AG08395 (cell line): ENCODE results near the gene FBXO39.
"Not testable (repeated sequence)": the region's sequence is repeated elsewhere in the genome, so short reads cannot be mapped to it uniquely, and the experiment has no call there.

Source experiments
- DNase-seq: peaks from one replicate; pipeline ENCODE4 v3.0.0; 2012; ENCODE audit warnings: mixed read lengths, low spot score

FBXO39 gene

DNA sequence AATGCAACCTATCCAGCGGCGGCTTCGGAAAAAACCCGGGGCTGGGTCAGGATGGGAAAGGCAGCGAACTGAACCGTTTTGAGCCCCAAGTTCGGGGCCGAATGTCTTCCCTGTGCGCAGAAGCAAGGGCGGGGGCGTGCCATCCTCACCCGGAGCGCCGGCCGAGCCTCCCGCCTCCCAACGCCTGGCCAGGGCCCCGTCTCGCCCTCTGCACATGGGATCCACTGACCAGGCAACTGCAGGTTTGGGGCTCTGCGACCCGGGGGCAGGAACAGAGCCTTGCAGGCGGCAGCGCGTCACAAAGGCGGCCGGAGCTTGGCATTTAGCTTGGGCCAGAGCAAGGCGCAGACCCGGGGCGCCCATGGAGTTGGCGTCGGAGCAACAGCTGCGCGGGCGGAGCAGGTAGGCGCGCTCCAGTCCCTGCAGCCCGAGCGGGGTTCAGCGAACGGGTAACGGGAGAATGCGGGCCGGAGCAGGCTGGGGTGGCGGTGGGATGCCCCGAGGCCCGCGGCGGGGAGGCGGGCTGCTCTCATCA is at the start of gene FBXO39:
TSS of gene FBXO39 (plus strand) at position 345 of the 535 bp plus-strand sequence. CDS start 3,654 bp downstream, outside the sequence.
- DNase-seq, result peak; percentile 13

GRCh38 chr17:6729531-6729930 is 46.5 kb upstream of the FBXO39 start:
- DNase-seq, result no peak

GRCh38 chr17:6746665-6747064 is 29.4 kb upstream of the FBXO39 start:
- DNase-seq, result not testable (repeated sequence)

GRCh38 chr17:6748617-6749016 is 27.4 kb upstream of the FBXO39 start:
- no peak for DNase-seq

GRCh38 chr17:6749519-6749918 is 26.5 kb upstream of the FBXO39 start:
- DNase-seq, result no peak

DNA sequence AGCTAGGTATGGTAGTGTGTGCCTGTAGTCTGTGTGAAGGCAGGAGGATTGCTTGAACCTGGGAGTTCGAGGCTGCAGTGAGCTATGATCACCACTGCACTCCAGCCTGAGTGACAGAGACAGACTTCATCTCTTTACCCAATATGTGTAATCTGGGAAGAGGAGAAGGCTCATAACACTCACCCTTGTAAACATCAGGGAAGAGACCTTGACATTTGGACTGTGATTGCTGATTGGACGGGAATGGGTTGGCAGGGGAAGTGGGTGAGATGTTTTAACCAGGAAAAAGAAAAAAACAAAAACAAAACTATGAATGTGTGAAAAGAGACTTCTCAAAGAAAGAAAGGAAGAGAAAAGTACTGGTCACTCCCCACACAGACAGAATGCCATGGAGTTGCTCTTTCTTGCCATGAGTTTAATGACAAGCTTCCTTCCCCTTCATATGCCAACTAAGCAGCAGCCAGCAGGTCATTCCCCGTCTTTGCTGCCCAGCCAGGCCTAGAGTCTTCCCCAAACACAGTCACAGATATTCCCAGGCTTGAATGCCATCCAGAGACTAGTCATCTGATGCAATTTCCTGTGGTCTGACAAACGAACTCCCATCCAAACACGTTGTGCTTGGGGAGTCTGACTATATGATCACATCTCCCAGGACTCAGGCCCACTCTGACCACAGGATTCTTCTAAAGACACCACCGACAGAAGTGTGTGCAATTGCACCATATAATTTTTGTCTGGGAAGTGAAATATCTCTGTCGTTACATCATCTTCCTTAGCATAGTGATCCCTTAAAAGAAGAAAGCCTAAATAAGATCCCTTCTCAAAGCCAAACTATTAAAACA is 23.7 kb upstream of the FBXO39 start:
- peak; percentile 97 for DNase-seq

GRCh38 chr17:6753006-6753445 is 23.0 kb upstream of the FBXO39 start:
- DNase-seq, result peak; percentile 79

DNA sequence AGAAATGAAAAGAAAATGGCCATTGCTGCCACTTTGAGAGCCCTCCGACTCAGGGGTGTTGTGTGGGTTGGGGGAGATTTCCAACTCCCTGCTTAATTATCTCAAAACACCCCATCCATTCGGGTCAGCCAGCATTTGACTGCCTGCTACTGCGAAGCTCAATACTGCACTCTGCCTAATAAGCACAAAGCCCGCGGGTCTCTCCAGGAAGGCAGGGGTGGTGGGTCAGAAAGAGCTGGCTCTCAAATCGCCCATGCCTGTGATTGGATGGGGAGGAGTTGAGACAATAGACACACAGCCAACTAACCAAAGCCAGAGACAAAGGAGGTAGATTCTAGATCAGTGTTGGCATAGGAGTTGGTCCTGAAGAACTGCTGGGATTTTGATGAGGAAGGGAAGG is 22.5 kb upstream of the FBXO39 start:
- DNase-seq, result no peak

- DNase-seq, result peak; percentile 48
Observed at GRCh38 chr17:6755281-6755680, 20.7 kb upstream of the FBXO39 start.

DNA sequence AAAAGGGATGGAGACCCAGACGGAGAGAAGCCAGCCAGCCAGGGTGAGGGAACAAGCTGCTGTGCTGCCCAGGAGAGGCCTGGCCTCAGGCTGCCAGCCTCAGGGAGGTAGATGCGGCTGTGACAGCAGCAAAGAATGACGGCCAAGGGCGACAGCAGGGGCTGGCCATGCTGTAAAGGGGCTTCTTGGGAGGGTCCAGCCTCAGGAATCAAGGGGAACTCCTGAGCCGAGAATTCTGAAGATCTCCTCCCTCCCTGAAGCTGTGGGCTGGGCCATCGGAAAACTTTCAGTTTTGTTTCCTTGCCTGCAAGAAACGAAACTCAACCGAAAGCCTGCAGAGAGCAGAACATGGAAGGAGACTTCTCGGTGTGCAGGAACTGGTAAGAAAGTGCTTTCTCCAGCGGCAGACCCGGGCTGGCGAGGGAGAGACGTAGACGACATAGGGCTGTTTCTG is 20.3 kb upstream of the FBXO39 start, which contains the start of gene XAF1:
TSS of gene XAF1 (plus strand) at position 316 of the 454 bp plus-strand sequence. CDS start at position 349, 33 bp downstream.
- peak; percentile 27 for DNase-seq

GRCh38 chr17:6756425-6757031 is 19.5 kb upstream of the FBXO39 start:
- no peak for DNase-seq

DNA sequence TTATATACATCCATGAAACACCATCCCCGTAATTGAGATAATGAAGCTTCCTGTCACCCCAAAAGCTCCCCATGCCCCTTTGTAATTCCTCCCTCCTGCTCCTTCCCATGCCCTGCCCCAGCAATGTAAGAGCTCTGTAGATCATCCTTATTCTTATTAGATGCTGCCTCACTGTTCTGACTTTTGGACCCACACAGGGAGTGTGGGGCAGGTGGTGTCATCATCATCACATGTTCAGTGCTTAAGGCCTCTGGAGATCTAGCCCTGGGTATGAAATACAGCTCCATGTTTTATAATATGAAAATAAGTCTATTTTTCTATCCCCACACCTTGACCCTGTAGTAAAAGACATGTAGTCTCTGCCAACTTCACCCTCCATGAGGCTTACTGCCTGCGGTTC is 18.3 kb upstream of the FBXO39 start:
- DNase-seq, result no peak

GRCh38 chr17:6761779-6762178 is 14.2 kb upstream of the FBXO39 start:
- DNase-seq, result no peak

- no peak for DNase-seq
Observed at GRCh38 chr17:6768447-6768846, 7.6 kb upstream of the FBXO39 start.

- DNase-seq, result no peak
Observed at GRCh38 chr17:6772016-6772415, 4.0 kb upstream of the FBXO39 start.

DNA sequence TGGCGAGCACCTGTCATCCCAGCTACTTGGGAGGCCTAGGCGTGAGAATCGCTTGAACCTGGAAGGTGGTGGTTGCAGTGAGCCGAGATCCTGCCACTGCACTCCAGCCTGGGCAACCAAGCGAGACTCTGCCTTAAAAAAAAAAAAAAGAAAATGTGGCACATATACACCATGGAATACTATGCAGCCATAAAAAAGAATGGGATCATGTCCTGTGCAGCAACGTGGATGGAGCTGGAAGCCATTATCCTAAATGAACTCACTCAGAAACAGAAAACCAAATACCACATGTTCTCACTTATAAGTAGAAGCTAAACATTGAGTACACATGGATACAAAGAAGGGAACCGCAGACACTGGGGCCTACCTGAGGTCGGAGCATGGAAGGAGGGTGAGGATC is 1.1 kb upstream of the FBXO39 start:
- DNase-seq, result not testable (repeated sequence)

GRCh38 chr17:6779411-6779810 is 3.4 kb downstream of the FBXO39 start:
- no peak for DNase-seq

GRCh38 chr17:6780001-6780400 is 4.0 kb downstream of the FBXO39 start:
- DNase-seq, result no peak

DNA sequence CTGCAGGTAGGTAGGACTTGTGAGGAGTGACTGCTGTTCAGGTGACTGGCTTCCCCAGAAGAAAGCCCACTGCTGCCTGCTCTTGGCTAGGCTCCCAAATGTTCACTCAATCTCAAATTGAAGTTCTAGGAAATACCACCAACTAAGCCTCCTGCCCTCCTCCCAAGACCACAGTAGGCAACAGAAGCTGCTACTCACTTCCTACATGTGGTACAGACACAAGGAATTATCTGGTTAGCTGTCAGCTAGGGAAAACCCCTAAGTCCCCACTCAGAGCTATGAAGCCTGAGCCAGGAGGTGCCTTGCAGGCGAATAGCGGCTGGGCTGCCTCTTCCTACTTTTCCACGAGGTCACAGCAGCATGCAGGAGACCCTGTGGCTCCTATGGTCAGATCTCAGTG is 4.9 kb downstream of the FBXO39 start:
- DNase-seq, result no peak

DNA sequence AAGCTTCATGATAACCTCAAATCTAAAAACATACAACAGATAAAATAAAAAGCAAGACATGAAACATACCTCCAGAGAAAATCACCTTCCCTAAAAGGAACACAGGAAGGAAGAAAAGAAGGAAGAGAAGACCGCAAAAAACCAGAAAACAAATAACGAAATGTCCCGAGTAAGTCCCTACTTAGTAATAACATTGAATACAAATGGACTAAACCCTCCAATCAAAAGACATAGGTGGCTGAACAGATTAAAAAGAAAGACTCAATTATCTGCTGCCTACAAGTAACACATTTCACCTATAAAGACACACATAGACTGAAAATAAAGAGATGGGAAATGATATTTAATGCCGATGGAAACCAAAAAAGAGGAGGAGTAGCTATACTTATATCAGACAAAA is 6.2 kb downstream of the FBXO39 start:
- DNase-seq, result no peak

- DNase-seq, result peak; percentile 77
Observed at GRCh38 chr17:6786618-6787017, 10.6 kb downstream of the FBXO39 start.

- DNase-seq, result no peak
Observed at GRCh38 chr17:6787081-6787693, 11.2 kb downstream of the FBXO39 start.

DNA sequence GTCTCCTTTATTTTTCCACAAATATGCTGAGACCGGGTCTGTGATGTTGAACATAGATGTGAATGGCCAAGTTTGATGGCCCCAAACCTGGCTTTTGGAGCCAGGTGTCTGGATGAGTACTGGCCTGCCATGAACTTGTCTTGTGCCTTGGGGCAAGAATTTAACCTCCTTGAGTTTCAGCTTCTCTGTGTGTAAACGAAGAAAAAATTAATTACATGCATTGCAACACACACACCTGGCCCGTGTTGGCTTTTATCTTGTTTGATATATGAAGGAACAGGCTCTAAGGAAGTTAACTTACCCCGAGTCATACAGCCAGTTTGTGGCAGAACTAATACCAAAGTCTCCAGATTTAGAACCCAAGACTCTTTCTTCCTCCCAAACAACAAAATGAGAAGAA is 13.1 kb downstream of the FBXO39 start:
- no peak for DNase-seq
